GM12891 (cell line): ENCODE data around the gene RBP2.

Experiments
- PAX5 ChIP-seq: IDR thresholded peaks from 2 replicates; pipeline ENCODE4 v1.6.1; 2011; ENCODE audit warnings: low read length, moderate library complexity, mild to moderate bottlenecking; ENCODE audit not compliant: insufficient read depth, severe bottlenecking
- POLR2A ChIP-seq: IDR thresholded peaks from 2 replicates; pipeline ENCODE4 v1.6.1; 2011; ENCODE audit warnings: low read depth, low read length, control low read depth
- POLR2AphosphoS5 ChIP-seq: IDR thresholded peaks from 2 replicates; pipeline ENCODE4 v1.6.1; 2011; ENCODE audit warnings: low read depth, low read length, control low read depth
- SPI1 ChIP-seq: IDR thresholded peaks from 2 replicates; pipeline ENCODE4 v1.6.1; 2011; ENCODE audit warnings: low read depth, low read length, control low read depth
- TAF1 ChIP-seq: IDR thresholded peaks from 2 replicates; pipeline ENCODE4 v1.6.1; 2011; ENCODE audit warnings: low read depth, low read length, control low read depth

- TF ChIP-seq TAF1 = no peak
- no peak for TF ChIP-seq POLR2A
- no peak for TF ChIP-seq POLR2AphosphoS5
- 0 out of 2 replicates have a peak, but pooled peaks have one; percentile 20 for TF ChIP-seq SPI1
- no peak for TF ChIP-seq PAX5
Observed at GRCh38 chr3:139473155-139473771, 3.1 kb downstream of the RBP2 start.
